GM19035 (cell line): ENCODE data around the gene LRRC8E.

ENCODE experiments used
- ATAC-seq: cut with Tn5 transposase; IDR thresholded peaks from one replicate; pipeline ENCODE4 v1.9.1; 2021; ENCODE audit not compliant: unreplicated experiment

The LRRC8E gene

DNA sequence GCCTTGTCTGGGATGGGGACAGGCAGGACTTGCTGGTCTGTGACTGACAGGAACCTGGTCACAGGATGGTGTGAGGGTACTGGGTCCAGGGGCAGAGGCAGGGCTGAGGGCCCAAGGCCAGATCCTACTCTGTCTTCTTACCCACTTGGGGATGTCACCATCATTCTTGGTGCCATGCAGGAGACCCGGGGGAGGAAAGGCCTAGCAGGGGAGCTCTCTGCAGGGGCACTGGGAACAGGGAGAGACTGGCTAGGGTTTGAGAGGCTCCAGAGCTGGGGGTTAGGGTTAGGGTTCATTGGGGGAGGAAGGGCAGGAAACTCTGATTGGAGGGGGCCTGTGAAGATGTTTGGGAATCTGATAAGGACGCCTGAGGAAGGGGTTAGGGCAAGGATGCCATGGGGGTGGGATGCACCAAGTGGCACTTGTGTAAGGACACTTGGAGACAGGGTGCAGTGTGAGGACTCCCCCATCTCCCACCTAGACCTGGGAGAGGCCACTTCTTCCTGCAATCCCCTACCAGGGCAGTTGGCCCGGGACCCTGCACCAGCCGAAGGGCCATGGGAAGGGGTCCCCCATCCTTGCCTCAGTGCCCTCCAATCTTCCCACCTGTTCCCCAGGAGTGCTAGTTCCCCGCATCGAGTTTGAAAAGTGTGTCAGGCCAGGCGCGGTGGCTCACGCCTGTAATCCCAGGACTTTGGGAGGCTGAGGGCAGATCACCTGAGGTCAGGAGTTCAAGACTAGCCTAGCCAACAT, 21.0 kb upstream of the LRRC8E start:
- no peak for ATAC-seq

DNA sequence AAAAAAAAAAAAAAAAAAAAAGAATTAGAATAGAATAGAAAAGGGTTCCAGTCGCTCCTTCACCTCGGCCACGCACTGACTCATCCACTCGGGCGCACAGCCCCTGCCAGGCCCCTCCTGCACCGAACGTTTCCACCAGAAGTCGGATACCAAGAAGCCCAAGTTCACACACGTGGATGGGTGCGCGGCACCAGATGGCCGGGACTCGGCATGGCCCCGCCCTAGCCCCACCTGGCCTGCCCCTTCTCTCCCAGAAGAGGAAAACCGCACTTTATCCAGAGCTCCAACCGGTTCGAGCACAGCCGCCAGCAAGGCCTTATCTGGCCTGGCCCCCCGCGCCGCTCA, 20.0 kb upstream of the LRRC8E start:
- no peak for ATAC-seq

- peak; percentile 57 for ATAC-seq
These were observed 19.4 kb upstream of the LRRC8E start for GRCh38 chr19:7868671-7869452.

GRCh38 chr19:7869453-7869909, 18.8 kb upstream of the LRRC8E start:
- peak; percentile 64 for ATAC-seq

GRCh38 chr19:7869910-7870511, 18.3 kb upstream of the LRRC8E start:
- no peak for ATAC-seq

DNA sequence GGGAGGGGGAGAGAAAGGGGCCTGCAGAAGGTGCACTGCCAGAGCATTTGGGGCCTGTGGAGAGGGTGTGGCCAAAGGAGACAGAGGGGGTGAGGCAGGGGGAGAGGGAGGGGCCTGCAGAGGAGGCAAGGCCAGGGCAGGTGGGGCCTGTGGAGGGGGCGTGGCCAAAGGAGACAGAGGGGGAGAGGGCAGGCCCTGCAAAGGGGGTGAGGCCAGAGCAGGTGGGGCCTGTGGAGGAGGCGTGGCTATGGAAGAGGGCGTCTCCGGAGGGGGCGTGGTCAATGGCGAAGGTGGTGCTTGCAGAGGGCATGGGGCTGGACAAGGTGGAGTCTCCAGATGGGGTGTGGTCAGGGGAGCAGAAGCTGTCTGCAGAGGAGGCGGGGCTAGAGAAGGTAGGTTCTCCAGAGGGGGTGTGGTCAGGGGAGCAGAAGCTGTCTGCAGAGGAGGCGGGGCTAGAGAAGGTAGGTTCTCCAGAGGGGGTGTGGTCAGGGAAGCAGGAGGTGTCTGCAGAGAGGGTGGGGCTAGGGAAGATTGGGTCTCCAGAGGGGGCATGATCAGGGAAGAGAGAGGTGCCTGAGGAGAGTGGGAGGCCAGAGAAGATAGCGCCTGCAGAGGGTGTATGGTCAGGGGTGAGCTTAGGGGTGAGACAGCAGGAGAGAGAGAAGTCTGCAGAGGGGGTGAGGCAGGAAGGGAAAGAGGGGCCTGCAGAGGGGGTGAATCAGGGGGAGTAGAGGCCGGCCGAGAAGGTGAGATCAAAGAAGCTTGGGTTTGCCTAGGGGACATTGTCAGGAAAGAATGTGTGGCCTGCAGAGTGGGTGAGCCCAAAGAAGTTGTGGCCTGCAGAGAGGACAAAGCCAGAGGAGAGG, 17.5 kb upstream of the LRRC8E start:
- ATAC-seq: no peak

GRCh38 chr19:7871437-7872305, 16.6 kb upstream of the LRRC8E start:
- no peak for ATAC-seq

GRCh38 chr19:7872306-7873204, 15.8 kb upstream of the LRRC8E start:
- no peak for ATAC-seq

- ATAC-seq: no peak
These were observed 14.8 kb upstream of the LRRC8E start for GRCh38 chr19:7873304-7874075.

DNA sequence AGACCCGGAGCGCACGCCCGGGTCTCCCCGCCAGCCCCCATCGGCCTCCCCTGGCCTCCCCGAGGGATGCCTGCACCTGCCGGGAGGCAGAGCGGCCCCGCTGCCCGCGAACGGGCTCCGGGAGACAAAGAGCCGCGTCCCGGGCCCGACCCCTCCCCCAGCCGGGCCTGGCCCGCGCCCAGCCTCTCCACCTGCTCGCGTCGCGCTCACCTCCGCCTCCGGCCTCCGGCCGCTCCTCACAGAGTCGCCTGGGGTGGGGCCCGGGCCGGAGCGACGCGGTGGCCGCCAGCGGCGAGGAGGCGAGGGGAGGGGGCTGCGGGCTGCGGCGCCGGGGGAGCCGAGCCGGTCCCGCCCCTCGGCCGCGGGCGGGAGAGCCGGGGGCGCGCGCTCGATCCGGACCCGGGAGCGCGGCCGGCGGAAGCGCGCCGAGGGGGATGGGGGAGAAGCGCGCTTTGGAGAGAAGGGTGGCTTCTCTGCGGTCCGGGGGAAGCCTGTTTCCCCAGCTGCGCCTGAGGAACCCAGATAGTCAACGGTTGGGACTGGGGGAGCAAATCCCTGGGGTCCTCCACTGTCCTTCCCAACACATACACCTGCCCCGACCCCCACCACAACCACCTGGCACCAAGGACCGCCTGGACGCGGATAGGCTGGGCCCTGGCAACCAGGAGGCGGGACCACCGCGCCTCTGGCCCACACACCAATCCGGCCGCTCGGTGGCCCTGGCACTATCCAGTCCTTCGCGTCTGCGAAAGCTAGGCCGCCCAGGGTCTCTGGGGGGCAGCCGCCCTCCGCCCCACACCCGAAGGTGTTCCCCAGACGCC, 14.0 kb upstream of the LRRC8E start, which contains the start of gene PRR36:
Gene PRR36 (minus strand): TSS at position 315 of the 821 bp plus-strand sequence. CDS start 701 bp downstream, outside the sequence.
- ATAC-seq: no peak

DNA sequence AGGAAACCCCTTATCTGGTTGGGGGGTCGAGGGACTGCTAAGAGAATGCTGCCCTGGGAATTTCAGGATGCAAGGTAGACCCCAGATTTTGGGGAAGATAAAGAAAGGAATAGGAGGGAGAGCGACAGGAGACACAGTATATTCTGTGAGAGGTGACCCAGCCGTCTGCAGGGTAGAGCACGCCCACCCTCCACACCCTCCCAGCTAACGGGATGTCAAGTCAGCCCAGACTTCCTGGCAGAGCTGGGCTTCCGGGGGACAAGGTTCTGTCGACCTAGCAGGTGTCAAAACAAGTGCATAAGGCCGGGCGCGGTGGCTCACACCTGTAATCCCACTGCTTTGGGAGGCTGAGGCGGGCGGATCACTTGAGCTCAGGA, 13.4 kb upstream of the LRRC8E start:
- ATAC-seq: no peak

DNA sequence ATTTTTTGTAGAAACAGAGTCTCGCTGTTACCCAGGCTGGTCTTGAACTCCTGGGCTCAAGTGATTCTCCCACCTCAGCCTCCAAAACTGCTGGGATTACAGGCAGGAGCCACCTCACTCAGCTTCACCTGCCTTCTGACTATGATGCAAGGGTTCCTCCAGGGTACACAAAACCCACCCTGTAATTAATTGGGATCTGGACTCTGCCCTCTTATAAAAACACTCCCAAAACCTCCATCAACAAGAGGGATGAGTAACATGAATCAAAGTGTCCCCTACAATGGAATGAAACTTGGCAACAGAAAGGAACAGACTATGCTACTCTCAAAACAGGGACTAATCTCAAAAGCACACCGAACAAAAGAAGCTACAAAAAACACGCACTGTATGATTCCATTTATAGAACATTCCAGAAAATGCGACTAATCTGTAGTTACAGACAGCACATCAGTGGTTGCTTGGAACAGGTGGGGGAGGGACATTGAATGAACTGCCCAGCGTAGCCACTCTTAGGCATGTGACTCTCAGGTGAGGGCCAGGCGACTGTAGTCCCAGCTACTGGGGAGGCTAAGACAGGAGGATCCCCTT, 11.0 kb upstream of the LRRC8E start:
- no peak for ATAC-seq

DNA sequence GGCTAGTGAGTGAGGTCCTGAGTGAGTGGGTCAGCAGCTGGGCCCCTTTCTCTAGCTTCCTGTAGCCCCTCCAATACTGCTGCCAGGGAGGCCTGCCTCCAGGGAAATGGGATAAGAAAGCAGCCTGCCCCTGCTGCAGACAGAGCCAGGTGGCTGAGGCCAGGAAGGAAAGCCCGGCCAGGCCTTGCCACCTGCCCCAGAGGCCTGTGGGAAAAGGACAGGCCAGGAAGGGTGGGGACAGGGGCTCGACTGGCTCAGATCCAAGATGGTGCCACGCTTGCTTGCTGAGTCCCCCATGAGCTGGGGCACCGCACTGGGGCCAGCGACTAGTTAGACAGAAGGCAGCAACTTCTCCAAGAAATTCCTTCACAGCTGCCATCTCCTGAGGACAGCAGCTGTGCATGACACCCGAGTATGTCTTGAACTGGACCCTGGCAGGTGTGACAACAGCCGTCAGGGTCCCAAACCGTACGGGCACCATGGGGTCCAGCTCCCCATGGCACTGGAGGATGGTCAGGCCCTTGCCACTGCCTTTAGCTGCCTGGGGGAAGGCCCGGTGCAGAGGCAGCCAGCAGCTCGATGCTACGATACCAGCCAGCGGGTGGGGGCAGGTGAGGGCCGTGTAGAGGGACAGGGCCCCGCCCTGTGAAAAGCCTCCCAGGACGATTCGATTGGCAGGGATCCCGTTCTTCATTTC, 9.1 kb upstream of the LRRC8E start:
- no peak for ATAC-seq

DNA sequence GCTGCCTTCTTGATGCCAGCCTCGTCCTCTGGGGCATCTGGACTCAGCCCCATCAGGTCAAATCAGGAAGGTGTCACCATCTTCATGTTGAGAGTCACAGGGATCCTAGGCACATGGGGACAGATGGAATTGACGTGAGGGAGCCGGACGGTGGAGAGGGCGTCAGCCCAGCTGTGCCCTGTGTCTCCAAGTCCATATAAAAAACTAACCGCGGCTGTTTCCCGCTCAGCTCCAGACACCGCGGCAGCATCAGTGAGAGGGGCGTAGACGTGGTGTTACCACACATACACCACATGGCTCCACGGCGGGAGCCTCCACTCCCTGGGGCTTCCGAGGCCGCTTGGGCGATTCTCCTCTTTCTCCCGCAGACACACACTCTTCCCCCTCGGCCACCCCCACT, 8.5 kb upstream of the LRRC8E start:
- ATAC-seq: no peak

GRCh38 chr19:7881910-7882309, 6.4 kb upstream of the LRRC8E start:
- no peak for ATAC-seq

DNA sequence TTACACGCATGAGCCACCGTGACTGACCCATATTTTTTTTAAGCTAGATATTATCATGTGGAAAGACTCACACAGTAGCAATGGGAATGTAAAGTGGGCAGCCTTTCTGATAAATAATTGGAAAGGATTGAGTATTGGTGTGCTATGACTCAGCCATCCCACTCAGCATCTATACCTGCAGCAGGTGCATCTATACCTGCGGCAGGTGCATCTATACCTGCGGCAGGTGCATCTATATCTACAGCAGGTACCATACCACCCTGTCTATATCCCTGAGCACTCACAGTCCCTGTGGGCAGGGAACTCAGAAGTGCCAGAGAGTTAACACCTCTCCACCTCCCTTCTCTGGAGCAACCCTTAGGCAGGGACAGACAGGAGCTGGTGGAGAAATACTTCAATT, 5.2 kb upstream of the LRRC8E start:
- ATAC-seq: no peak
